ENCODE results near the gene MED13L.

- TF ChIP-seq CTCF (IDR thresholded peaks at IDR 0.05) (no peak), POLR2A (IDR thresholded peaks at IDR 0.05) (no peak)
These were observed 76.1 kb downstream of the MED13L start for GRCh38 chr12:116201359-116201758.

Data from heart left ventricle (tissue), 13 donors.